Stomach (tissue), 4 donors: ENCODE results near the gene NES.

Experiments used
- CTCF ChIP-seq, 7 experiments: fragments of 450-650 bp in 4 of 7; fragments of 200-600 bp in 3 of 7; sonication (generic) in 3 of 7; IDR thresholded peaks; one replicate each; pipeline ENCODE4 v1.5.1; 2016 to 2019; ENCODE audit warnings: antibody characterized with exemption in 7 of 7, control low read depth in 2 of 7, mild to moderate bottlenecking in 1 of 7
- EP300 ChIP-seq: sonication (generic); formaldehyde crosslinking; IDR thresholded peaks from one replicate; pipeline ENCODE4 v1.6.1; 2017; ENCODE audit warnings: antibody characterized with exemption
- POLR2AphosphoS5 ChIP-seq, 3 donors: sonication (generic); formaldehyde crosslinking; IDR thresholded peaks; one replicate each; pipeline ENCODE4 v1.6.1; 2016; ENCODE audit warnings: antibody characterized with exemption in 3 of 3

- TF ChIP-seq CTCF (IDR thresholded peaks at IDR 0.05) (no peak), POLR2AphosphoS5 (IDR thresholded peaks at IDR 0.05) (no peak), EP300 (no peak)
Observed at GRCh38 chr1:156675210-156676113, 1.7 kb downstream of the NES start.
